GM21717 (cell line): ENCODE measurements around the gene TATDN2.
"Not testable (repeated sequence)": the region's sequence is repeated elsewhere in the genome, so short reads cannot be mapped to it uniquely, and the experiment has no call there.

Experiments
- ATAC-seq: cut with Tn5 transposase; IDR thresholded peaks from one replicate; pipeline ENCODE4 v1.9.1; 2021; ENCODE audit warnings: mild to moderate bottlenecking, moderate library complexity; ENCODE audit not compliant: unreplicated experiment

Gene TATDN2

GRCh38 chr3:10289787-10290355 lies 41.6 kb downstream of the TATDN2 start:
- ATAC-seq: no peak

- ATAC-seq: no peak
Observed at GRCh38 chr3:10290481-10291176, 42.4 kb downstream of the TATDN2 start.

GRCh38 chr3:10291641-10292040 lies 43.4 kb downstream of the TATDN2 start:
- ATAC-seq: no peak

DNA sequence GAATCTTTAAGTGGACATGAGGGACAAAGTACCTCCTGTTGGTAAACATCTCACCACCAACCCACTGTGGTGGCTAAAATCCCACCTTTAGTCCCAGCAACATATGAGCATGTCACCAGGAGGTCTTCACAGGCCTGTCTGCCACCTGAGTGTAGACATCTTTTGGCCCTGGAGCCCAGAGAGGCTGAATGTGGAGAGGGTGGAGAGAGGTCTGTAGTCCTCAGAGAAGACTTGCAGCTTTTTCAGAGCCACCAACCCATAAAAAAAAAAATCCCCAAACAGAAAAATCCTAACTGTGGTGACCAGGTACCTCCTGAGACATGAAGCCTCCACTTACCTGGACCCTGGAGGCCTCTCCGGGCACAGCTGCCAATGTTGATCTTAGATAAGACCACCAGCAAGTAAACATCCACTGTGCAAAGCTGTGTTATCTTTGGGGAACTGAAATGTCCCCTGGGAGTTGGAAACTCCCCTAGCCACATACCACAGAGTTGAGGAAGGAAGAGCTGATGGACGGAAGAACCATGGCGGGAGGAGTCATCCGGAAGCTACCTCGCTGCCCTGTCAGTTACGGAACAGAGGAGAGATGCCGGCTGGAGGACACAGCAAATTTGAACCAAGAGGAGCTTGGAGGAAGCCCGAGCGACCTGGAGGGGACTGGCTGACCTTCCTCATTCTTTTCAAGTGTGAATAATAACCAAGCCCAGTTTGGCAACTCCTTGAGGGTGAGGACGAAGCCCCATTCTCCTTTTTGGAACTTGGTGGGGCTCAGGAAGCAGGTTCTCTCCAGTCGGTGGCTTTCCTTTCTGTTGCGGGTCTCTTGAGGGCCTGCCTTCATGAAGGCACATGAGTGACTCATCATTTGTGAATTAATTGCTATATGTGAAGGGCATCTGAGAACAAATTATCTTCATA lies 44.5 kb downstream of the TATDN2 start, which contains the start of gene GHRL:
TSS of gene GHRL (minus strand) at position 443 of the 915 bp plus-strand sequence. CDS start 2,767 bp downstream, outside the sequence.
- ATAC-seq: peak; percentile 78

DNA sequence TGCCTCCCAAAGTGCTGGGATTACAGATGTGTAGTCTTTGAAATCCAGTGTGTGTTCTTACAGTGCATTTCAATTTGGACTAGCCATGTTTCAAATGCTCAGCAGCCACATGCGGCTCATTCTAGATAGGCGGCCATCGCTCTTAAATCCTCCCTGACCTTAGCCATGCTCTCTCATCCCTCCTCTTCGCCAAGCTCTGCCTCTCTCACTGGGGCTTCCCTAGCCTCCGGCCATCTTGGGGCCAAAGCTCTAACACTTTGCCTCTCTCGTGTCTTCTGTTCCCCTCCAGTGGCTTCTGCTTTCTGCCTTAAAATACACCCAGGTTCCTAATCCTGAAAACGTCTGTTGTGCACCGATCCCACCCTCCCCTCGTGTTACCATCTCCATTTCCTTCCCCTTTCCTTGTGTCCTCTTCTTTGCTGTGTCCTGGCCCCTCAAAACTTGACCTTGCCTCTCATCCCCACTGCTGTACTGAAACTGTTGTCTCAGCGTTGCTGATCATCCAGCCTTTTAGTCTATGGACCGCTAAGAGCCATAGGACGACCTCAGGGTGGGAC lies 45.8 kb downstream of the TATDN2 start:
- ATAC-seq: no peak

DNA sequence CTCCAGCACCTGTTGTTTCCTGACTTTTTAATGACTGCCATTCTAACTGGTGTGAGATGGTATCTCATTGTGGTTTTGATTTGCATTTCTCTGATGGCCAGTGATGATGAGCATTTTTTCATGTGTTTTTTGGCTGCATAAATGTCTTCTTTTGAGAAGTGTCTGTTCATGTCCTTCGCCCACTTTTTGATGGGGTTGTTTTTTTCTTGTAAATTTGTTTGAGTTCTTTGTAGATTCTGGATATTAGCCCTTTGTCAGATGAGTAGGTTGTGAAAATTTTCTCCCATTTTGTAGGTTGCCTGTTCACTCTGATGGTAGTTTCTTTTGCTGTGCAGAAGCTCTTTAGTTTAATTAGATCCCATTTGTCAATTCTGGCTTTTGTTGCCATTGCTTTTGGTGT lies 49.8 kb downstream of the TATDN2 start:
- ATAC-seq: not testable (repeated sequence)

- no peak for ATAC-seq
Observed at GRCh38 chr3:10299175-10299574, 50.9 kb downstream of the TATDN2 start.

- ATAC-seq: peak; percentile 61
Observed at GRCh38 chr3:10299679-10300078, 51.4 kb downstream of the TATDN2 start.

DNA sequence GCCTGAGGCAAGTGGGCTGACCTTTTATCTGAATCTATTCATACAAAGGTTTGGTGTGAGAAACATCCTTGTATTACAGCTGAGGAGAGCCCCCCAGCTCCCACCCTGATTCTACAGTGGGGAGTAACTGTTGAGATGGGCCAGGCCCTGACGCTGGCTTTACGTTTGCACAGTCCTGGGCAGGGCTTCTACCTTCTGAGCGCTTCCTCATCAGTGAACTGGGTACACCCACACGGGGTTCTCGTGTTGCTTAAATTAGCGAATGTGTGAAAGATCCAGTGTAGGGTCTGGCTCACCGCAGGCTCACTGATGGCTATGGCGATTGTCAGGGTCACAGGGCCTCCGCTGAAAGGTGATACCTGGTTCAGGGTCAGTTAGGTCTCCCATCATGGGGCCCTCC lies 51.8 kb downstream of the TATDN2 start:
- peak; percentile 10 for ATAC-seq

DNA sequence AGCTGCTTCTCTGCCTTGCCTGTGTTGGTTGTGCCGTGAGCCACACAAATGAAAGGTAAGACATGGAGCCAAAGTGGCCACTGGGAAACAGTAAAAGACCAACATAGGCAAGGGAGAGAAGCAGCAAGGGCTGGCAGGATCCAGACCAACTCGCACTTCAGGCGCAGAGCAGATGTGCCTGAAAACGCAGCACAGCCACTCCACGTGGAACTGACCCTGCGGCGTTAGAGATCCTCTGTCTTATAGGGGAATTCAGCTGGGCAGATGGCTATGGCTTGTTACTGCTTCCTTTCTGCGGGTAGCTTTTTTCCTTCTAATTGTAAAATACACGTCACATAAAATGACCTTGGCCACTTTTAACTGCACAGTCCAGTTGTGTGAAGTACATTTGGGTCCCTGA lies 54.8 kb downstream of the TATDN2 start:
- ATAC-seq: no peak

DNA sequence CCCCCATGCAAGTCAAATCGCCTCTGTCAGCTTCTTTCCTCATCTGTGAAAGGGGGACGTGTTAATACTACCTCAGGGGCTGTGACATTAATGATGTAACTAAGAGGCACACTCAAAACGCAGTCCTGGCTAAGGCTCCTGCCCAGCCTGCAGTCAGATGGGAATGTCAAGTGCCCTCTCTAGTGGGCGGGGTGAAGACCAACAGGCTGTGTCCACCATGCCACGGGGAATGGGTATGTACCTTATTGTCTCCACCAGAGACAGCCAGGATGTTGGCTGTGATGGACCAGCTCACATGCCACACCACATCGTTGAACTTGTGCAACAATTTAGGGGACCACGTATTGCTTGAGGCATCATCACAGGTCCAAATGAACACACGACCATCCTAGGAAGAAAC lies 55.5 kb downstream of the TATDN2 start:
- ATAC-seq: no peak

DNA sequence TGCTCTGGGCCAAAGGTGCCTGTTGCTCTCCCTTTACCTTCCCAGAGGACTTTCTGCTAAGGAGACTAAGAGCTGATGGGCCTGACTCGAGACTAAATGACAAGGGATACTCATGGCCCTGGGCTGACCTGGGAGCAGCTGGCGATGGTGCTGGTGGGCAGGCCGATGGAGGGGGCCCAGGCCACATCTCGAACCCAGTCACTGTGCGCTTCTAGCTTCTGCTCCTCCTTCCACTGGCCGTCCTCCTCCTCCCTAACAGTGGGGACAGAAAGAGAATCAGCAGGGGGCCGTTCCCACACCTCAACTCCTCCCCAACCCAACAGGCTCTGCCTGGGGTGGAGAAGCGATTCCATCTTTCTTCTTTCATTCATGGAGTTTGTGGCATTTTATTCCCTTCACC lies 56.6 kb downstream of the TATDN2 start:
- no peak for ATAC-seq

- no peak for ATAC-seq
Observed at GRCh38 chr3:10305331-10305902, 57.2 kb downstream of the TATDN2 start.

- no peak for ATAC-seq
Observed at GRCh38 chr3:10306156-10306555, 57.9 kb downstream of the TATDN2 start.

DNA sequence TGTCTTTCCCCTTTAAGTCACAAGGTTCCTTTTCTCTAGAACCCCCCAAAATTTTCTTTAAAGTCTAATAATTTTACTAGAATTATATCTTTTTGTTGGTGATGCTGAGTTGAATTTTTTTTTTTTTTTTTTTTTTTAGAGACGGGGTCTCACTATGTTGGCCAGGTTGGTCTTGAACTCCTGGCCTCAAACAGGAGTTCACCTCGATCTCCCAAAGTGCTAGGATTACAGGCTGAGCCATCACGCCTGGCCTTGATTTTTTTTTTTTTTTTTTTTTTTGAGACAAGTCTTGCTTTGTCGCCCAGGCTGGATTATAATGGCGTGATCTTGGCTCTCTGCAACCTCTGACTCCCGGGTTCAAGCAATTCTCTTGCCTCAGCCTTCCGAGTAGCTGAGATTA lies 60.4 kb downstream of the TATDN2 start:
- ATAC-seq: no peak

DNA sequence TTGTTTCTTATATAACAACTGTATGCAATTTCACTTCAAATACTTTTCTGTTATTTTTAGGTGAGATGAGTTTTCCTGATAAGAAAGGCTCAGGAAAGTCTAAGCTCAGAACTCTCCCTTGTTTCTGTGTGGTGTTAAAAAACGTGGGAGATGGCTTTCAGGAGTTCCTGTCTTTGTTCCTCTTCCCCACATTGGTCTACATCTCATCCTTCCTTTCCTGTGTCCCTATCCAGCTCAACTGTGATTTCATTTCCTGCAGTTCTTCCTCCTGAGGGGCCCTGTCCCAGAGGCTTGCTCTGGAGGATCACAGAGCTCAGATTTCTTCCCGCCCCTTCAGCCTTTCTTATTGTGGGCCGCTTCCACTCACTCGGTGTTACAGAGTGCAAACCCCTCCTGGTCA lies 61.5 kb downstream of the TATDN2 start:
- ATAC-seq: no peak

DNA sequence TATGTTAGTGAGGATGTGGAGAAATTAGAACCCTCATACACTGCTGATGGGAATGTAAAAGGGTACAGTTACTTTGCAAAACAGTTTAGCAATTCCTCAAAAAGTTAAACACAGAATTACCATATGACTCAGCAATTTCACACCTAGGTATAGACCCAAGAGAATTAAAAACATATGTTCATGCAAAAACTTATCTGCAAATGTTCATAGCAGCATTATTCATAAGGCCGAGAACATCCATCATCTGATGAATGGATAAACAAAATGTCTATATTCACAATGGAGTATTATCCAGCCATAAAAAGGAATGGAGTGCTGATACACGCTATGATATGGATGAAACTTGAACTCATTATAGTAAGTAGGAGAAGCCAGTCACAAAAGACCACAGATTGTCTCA lies 62.3 kb downstream of the TATDN2 start:
- ATAC-seq: no peak

DNA sequence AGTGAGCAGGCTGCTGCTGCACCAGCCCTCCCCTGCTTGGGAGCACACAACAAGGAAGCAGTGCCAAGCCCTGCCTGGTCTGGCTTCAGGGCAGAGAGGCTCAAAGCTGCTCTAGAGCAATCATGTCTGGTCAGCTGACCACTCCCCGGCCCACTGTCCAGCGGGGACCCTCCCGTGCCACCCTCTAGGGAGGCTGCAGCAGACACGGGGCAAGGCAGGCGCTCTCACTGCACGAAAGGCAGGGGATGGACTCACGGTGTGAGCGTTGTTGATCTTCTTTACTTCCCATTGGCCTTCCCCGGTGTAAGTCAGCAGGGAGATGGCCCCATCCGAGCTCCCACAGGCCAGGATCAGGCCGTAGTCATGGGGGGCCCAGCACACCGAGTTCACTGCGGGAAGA lies 63.5 kb downstream of the TATDN2 start:
- ATAC-seq: no peak

DNA sequence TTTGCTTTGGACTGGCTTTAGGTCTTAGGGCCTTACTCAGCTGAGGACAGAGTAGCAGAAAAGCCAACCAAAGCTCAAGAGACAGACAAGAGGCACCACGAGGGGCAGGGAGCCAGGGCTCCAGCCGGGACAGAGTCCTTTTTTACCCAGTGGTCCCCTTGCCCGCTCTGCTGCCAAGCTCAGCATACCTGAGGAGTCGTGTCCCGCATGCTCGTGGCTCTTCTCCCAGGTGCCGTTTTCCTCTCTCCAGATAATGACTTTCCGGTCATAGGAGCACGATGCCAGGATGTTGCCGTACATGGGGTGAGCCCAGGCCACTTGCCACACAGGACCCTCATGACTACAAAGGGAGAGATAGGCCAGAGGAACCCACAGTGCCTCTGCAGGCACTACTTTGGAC lies 64.1 kb downstream of the TATDN2 start:
- no peak for ATAC-seq

DNA sequence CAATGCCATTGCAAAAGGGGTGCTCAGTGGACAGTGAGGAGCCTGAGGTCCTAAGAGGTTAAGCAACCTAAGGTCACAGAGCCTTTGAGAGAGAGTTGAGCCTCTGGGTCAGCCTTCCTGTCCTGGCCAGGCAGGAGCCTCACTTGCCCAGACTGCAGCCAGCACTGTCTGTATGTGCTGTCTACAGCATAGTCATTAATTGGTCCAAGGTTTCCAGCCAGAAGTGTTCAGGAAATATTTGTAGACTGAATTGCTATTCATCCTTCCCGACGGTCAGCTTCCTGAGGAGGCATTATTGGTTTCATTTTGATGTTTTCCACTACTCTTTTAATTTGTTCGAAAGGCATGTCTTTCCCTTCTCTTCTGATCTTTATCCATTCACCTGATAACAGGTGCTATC lies 64.6 kb downstream of the TATDN2 start:
- no peak for ATAC-seq

DNA sequence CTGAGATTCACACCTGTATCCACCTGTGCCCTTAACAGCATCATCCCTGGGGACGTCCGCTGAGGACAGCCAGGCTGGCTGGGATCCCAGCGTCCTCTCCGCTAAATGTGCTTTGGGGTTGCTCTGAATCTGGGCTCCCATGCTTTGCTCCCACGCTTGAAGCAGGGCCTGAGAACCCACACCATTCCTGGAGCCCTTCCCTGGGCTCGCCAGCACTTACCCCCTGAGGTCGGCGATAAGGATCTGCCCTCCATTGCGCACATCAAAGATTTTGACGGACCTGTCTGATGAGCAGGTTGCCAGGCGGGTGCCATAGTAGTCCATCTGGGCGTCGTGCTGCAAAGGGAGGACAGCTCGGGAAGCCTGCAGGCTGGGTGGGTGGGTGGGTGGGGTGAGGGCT lies 66.8 kb downstream of the TATDN2 start:
- ATAC-seq: no peak
